HG02973 (cell line): ENCODE data around the gene PAK1.

Source experiments
- ATAC-seq: cut with Tn5 transposase; IDR thresholded peaks from one replicate; pipeline ENCODE4 v1.9.1; 2021; ENCODE audit warnings: moderate library complexity; ENCODE audit not compliant: unreplicated experiment

PAK1 gene

GRCh38 chr11:77438487-77438886 lies 35.4 kb downstream of the PAK1 start:
- ATAC-seq = no peak

GRCh38 chr11:77436969-77437368 lies 36.9 kb downstream of the PAK1 start:
- ATAC-seq = no peak

GRCh38 chr11:77436506-77436905 lies 37.4 kb downstream of the PAK1 start:
- ATAC-seq = no peak

DNA sequence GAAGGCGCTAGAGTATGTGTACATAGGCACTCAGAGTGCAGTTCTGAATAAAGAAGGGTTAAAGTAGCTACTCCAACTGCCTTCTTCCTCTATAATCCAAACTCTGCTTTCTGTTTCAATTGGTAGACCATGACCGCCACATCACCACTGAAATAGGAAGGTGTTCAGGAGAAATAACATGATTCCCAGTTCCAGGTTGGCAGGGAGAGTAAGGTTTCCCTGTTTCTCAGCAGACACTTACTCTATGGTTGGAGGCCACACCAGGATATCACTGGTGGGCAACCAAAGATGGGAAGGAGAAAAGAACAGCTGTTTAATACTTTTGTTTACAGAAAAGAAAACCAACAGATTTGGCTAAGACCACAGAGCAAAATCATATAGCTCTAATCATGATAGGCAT lies 37.9 kb downstream of the PAK1 start:
- peak; percentile 37 for ATAC-seq

DNA sequence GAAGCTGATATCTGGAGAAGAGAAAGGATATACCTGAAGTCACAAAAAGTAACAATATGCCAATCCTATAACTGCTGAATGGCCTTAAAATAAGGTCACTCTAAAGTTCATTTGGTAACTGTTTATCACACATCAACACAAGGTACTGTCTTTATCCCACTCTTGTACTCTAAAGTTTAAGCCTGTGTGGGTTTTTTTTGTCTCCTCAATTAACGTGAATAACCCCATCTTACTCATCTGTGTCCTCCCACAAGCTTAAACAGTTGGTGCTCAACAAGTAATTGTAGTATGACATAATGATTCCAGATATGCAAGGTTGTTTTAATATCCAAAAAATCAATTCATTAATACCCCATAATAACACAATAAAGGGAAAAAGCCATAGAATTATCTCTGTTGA lies 42.1 kb downstream of the PAK1 start:
- ATAC-seq = no peak

- ATAC-seq = no peak
These were observed 45.3 kb downstream of the PAK1 start for GRCh38 chr11:77428598-77428997.

GRCh38 chr11:77425346-77425745 lies 48.5 kb downstream of the PAK1 start:
- ATAC-seq = no peak

GRCh38 chr11:77424644-77425043 lies 49.2 kb downstream of the PAK1 start:
- ATAC-seq = no peak

DNA sequence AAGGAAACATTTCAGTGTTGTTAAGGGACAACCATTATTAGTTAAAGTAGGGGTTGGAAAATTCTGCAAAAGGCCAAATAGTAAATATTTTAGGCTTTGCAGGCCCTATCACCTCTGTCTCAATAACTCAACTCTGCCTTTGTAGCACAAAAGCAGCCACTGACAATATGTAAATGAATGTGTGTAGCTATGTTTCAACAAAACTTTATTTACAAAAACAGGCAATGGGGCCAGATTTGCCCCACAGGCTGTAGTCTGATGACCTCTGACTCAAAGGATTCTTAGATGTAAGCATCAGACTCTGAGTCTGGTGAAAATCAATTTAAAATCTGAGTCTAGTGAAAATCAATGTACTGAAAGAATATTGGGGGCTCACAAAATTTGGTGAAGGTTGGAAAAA lies 50.3 kb downstream of the PAK1 start:
- ATAC-seq = no peak

- ATAC-seq = no peak
These were observed 51.2 kb downstream of the PAK1 start for GRCh38 chr11:77422687-77423086.

GRCh38 chr11:77421041-77421723 lies 52.7 kb downstream of the PAK1 start:
- ATAC-seq = no peak

DNA sequence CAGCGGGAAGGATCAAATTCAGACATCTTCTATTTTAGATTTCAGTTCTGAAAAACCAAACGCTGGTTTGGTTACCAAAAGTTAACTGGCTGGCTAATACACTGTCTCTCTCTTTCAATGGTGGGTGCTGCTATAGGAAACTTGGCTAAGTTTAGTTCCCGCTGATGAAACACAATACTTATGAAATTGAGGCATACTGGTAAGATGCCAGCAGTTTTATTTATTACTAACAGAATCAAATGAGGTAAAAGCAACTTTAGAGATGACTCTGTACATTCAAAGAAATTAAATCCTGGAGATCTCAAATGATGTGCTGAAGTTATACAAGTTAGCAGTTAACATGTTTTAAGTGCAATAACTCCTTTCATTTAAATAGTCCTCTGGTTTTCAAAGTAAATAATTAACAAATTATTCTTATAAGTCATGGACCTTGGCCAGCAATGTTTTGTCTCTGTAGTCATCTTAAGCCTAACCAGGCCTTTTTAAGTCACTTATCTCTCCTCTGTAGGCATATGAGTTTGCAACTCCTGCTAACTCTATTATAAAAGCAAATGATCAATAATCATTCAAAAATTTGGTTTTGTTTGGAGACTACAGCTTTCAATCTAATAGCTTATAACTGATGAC lies 54.8 kb downstream of the PAK1 start:
- ATAC-seq = no peak

GRCh38 chr11:77418155-77418970 lies 55.5 kb downstream of the PAK1 start:
- ATAC-seq = no peak

DNA sequence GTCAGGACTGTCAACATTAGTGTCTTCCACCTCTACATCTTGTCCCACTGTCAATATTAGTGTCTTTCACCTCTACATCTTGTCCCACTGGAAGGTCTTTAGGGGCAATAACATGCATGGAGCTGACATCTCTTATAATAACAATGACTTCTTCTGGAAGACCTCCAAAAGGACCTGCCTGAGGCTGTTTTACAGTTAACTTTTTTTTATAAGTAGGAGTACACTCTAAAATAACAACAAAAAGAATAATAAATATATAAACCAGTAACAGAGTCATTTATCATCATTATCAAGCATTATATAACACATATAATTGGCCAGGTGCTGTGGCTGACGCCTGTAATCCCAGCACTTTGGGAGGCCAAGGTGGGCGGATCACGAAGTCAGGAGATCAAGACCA lies 57.5 kb downstream of the PAK1 start:
- ATAC-seq = no peak

DNA sequence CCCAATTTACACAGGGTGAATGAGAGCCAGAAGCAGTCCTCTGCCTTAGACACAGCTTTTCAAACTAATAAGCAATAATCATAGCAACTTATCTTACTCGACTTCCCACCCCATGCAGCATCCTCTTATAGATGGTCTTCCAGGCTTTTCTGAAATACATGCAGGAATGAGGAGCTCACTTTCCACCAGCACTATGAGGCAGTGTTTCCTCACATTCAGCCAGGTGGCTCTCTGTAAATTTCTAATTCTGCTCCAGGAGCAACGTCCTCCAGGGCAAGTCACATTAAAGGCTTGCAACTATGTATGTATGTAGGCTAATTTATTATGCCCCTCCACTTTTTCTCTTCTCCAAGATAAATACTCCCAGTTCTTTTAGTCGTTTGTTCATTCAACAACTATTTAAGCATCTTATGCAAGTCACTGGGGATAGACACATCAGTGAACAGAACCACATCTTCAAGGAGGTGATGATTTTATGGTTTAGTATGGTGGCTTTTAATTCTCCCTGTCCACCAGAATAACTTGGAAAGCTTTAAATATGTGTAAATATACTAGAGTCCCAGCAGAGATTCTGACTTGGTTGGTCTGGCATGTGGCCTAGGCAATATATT lies 59.9 kb downstream of the PAK1 start:
- ATAC-seq = no peak

GRCh38 chr11:77412814-77413213 lies 61.1 kb downstream of the PAK1 start:
- no peak for ATAC-seq

DNA sequence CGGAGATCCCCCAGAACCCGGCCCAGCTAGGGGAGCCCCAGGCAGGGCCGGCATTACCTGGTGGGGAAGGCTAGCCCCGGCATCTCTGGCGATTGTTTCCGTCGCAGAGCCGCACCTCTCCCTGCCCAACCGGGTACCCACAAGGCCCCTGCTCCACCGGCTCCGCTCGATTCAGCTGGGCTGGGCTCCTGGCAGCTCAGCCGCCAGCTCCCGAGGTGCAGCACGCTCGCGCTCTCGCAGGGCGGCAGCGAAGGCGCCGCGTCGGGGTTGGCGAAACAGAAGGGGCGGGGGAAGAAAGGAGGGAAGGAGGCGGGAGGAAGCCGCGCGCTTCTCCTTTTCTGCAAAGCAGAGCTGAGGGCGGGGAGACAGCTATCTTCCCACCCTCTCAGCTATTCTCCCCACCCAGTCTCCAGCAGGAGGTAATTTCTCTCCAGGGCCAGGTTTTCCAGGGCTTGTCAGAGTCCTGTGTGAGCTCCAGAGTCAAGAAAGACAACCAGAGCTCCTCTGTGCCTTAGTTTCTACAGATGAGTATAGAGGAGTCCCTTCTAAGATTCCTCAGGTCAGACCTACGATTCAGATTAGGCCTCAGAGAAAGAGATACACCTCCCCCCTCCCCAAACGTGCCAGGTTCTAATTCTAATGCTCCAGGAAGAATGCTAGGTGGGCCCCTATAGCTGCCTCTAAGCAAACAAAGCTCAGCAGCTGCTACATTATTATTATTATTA lies 62.0 kb downstream of the PAK1 start:
- ATAC-seq = peak; percentile 93

- peak; percentile 27 for ATAC-seq
These were observed 62.7 kb downstream of the PAK1 start for GRCh38 chr11:77411137-77411707.

DNA sequence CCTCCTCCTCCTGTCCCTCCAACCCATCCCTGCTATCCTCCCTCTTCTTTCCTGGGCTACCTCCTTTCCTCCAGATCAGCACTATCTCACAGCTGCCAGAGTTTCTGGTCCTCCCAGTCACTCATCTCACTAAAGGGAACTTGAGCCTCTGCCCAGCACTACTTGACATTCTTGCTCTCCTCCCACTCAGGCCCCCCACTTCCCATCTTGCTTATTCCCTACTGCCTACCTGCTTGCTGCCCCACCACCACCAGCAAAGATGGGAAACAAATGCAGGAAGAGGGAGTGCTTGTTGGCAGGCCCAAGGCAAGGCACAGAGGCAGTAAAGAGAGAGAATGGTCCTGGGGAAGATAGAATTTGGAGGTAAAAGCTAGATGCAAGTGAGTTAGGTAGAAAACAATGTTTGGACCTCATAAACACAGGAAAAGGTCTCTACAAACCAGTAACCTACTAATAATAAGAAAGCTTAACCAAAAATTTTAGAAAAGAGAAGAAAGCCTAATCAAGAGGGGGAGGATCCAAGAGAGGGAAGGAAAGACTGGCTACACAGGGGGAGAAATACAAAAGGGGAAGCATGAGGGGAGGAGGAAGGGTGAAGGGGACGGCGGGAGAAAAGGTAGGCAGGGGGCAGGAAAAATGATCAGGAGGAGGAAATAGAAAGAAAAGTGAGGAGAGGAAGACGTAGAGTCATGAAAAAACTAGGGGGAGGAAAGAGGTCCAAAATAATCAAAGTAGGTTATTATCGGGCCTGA lies 63.6 kb downstream of the PAK1 start:
- ATAC-seq = no peak

- ATAC-seq = no peak
These were observed 64.8 kb downstream of the PAK1 start for GRCh38 chr11:77409046-77409445.
